Astrocyte (in vitro differentiated cells and primary cell): ENCODE measurements around the gene STARD3NL.
"Not testable (repeated sequence)": the region's sequence is repeated elsewhere in the genome, so short reads cannot be mapped to it uniquely, and the experiment has no call there.

Source experiments
- CTCF ChIP-seq: IDR thresholded peaks from 2 replicates; pipeline ENCODE4 v1.5.1; 2011; ENCODE audit warnings: low read depth, mild to moderate bottlenecking, inconsistent platforms, low read length, moderate library complexity; ENCODE audit not compliant: insufficient read depth
- EZH2 ChIP-seq: IDR thresholded peaks from 2 replicates; pipeline ENCODE4 v1.6.1; 2012; ENCODE audit warnings: mild to moderate bottlenecking, low read length, inconsistent platforms; ENCODE audit not compliant: insufficient read depth

- not testable (repeated sequence) for TF ChIP-seq CTCF, EZH2
These were observed 83.6 kb downstream of the STARD3NL start for GRCh38 chr7:38261601-38262000.
